ENCODE results near the gene TFB2M.

TFB2M gene

DNA sequence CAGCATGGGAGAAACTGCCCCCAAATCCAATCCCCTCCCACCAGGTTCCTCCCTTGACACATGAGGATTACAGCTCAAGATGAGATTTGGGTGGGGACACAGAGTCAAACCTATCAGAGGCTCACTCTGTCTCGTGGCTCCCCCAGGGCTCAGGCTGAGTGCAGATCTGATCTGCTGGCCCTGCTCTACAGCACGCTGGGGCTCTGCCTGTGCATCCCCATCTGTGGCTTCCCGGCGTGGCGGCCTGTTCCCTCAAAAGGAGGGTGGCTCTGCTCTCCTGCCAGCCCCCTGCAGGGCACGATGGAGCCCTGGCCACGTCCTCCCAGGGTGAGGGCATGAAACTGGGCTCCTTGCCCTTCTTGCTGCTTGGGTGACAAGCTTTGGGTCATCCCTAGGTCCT is 39.1 kb downstream of the TFB2M start:
- DNase-seq (ENCODE audit: low read depth), result no peak
- no peak overlapping the region for H3K4me3 ChIP-seq (ENCODE audit: control insufficient read depth, low read depth, low read length)

GRCh38 chr1:246526380-246526779 is 39.7 kb downstream of the TFB2M start:
- no peak for DNase-seq (ENCODE audit: low read depth)
- TF ChIP-seq, protein P1, sequence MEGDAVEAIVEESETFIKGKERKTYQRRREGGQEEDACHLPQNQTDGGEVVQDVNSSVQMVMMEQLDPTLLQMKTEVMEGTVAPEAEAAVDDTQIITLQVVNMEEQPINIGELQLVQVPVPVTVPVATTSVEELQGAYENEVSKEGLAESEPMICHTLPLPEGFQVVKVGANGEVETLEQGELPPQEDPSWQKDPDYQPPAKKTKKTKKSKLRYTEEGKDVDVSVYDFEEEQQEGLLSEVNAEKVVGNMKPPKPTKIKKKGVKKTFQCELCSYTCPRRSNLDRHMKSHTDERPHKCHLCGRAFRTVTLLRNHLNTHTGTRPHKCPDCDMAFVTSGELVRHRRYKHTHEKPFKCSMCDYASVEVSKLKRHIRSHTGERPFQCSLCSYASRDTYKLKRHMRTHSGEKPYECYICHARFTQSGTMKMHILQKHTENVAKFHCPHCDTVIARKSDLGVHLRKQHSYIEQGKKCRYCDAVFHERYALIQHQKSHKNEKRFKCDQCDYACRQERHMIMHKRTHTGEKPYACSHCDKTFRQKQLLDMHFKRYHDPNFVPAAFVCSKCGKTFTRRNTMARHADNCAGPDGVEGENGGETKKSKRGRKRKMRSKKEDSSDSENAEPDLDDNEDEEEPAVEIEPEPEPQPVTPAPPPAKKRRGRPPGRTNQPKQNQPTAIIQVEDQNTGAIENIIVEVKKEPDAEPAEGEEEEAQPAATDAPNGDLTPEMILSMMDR (conservative IDR thresholded peaks at IDR 0.05; ENCODE audit: control insufficient read depth, insufficient read depth, low read depth, low read length), result no peak

More for the DNA sequence above, 39.1 kb downstream of the TFB2M start:
- TF ChIP-seq, protein P1 (conservative IDR thresholded peaks at IDR 0.05; ENCODE audit: control insufficient read depth, insufficient read depth, low read depth, low read length), result no peak

GRCh38 chr1:246519514-246519913 is 46.5 kb downstream of the TFB2M start:
- TF ChIP-seq, protein P1 (conservative IDR thresholded peaks at IDR 0.05; ENCODE audit: control insufficient read depth, insufficient read depth, low read depth, low read length), result no peak
- DNase-seq (ENCODE audit: low read depth), result no peak
- no peak overlapping the region for H3K4me3 ChIP-seq (ENCODE audit: control insufficient read depth, low read depth, low read length)

More at GRCh38 chr1:246526380-246526779, 39.7 kb downstream of the TFB2M start:
- no peak overlapping the region for H3K4me3 ChIP-seq (ENCODE audit: control insufficient read depth, low read depth, low read length)

DNA sequence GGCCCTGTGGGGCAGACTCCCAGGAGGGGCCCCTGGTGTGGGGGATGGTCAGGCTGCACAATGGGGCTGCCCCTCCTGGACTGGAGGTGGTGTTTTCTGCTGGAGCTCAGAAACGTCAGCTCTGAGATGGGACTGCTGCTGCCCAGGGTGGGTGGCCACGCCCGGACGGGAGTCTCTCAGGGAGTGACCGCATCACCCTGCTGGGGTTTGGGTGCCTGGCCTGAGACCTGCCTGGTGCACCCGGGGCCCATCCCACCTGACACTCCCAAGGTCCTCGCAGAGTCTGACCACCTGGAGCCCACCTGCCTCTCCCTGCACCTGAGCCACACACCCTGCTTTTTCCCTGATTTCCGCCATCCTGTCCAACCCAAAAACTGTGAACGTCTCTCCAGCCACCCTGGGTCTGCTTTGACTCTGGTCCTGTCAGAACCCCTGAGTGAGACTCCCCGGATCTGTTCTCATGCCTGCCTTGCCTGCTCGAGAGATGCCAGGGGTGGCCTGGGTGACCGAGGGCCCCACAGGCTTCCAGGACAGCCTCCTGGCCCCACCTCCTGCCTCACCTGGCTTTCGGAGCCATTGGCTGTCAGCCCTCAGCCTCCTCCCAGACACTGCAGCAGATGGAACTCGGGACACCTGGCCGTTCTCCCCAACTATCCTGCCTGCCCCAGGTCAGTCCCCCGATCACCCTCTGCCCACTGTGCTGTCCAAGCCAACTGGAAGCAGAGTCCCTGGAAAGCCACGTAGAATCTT is 47.4 kb downstream of the TFB2M start:
- DNase-seq (ENCODE audit: low read depth), result no peak
- no peak overlapping the region for H3K4me3 ChIP-seq (ENCODE audit: control insufficient read depth, low read depth, low read length)
- TF ChIP-seq, protein P1 (conservative IDR thresholded peaks at IDR 0.05; ENCODE audit: control insufficient read depth, insufficient read depth, low read depth, low read length), result no peak

DNA sequence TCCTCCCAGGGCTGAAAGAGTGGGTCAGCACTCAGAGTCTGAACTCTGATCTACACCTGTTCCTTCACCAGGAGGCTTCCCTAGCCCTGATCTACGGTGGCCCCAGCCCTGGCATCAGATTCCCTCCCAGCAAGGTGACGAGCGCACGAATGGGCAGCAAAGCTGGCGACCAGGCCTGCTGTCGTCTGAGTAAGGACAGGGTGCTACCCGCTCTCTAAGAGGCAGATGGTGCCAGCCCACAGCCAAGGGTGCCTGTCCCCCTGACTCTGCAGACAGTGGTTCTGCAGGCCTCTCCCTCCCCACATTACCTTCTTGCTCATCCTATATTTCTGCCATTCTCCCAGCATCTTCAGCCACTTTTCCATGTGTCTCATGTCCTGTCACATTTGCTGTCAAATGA is 48.7 kb downstream of the TFB2M start:
- TF ChIP-seq, protein P1 (conservative IDR thresholded peaks at IDR 0.05; ENCODE audit: control insufficient read depth, insufficient read depth, low read depth, low read length), result no peak
- no peak for DNase-seq (ENCODE audit: low read depth)
- no peak overlapping the region for H3K4me3 ChIP-seq (ENCODE audit: control insufficient read depth, low read depth, low read length)

GRCh38 chr1:246516126-246516525 is 49.9 kb downstream of the TFB2M start:
- H3K4me3 ChIP-seq (ENCODE audit: control insufficient read depth, low read depth, low read length), result no peak overlapping the region
- DNase-seq (ENCODE audit: low read depth), result no peak
- TF ChIP-seq, protein P1 (conservative IDR thresholded peaks at IDR 0.05; ENCODE audit: control insufficient read depth, insufficient read depth, low read depth, low read length), result no peak

Measured in fibroblast of mammary gland (primary cell).